ENCODE measurements around the gene PPP1R9B. TPM values are rescaled to one million over a fixed set of nuclear protein-coding genes. Genes with fewer than 3 reads are reported as not detected.

Gene PPP1R9B
- total and polyA plus RNA-seq, 3 donors from 2014 or later = 49.1 to 82.4 (median 81.1) TPM

DNA sequence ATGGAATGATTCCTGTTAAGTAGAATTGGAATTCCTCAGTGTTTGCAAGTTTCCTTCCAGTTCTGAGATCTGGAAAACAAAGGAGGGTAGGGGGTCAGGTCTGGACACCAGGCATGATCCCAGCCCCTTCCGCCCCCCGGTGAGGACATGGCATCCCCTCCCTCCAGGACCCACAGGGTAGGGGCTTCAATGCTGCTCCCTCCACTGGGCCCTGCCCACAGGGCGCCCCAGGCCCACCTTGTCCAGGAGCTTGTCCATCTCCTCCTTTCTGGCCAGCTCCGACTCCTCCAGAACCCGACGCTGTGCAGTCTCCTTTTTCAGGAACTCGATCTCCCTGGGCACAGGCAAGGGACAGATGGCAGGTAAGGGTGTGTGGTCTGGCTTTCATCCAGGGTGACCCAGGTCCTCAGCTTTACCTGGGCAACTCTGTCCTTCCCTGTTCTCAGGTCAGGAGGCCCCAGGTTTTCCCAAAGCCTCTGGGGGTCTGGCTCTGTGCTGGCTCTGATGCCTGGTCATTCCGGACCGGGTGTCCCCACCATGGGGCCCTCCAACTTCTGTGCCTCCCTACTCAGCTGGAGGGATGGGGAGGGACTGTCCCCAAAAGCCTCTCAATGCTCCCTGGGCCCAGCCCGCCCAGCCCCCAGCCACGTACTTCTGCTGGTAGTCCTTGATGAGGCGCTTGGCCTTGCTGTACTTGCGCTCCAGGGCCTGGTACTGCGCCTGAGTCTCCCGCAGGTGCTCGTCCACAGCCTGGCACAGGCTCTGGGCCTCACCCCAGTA is 15.0 kb downstream of the PPP1R9B start:
- intact Hi-C loops (cut with DNase I; ENCODE audit: low total_unique reads) = no loop called here
- Histone ChIP-seq H3K9me3 (no peaks in the 10 kb centered on the region), H3K4me3 (no peak overlapping the region), H3K27me3 (no peaks in the 10 kb centered on the region), H3K4me1 (peaks cover 6% of the 10 kb centered on the region), H3K36me3 (ENCODE audit: low read depth, missing control alignments) (no peaks in the 10 kb centered on the region), H3K27ac (no peak overlapping the region)
- WGBS, 2 donors = 86 to 89% methylated on average over 14 to 16 of the region's 16 CpGs
- no peak for DNase-seq
- no peak for TF ChIP-seq POLR2A (IDR thresholded peaks at IDR 0.05)
- TF ChIP-seq, protein P1, sequence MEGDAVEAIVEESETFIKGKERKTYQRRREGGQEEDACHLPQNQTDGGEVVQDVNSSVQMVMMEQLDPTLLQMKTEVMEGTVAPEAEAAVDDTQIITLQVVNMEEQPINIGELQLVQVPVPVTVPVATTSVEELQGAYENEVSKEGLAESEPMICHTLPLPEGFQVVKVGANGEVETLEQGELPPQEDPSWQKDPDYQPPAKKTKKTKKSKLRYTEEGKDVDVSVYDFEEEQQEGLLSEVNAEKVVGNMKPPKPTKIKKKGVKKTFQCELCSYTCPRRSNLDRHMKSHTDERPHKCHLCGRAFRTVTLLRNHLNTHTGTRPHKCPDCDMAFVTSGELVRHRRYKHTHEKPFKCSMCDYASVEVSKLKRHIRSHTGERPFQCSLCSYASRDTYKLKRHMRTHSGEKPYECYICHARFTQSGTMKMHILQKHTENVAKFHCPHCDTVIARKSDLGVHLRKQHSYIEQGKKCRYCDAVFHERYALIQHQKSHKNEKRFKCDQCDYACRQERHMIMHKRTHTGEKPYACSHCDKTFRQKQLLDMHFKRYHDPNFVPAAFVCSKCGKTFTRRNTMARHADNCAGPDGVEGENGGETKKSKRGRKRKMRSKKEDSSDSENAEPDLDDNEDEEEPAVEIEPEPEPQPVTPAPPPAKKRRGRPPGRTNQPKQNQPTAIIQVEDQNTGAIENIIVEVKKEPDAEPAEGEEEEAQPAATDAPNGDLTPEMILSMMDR (IDR thresholded peaks at IDR 0.05) = no peak

DNA sequence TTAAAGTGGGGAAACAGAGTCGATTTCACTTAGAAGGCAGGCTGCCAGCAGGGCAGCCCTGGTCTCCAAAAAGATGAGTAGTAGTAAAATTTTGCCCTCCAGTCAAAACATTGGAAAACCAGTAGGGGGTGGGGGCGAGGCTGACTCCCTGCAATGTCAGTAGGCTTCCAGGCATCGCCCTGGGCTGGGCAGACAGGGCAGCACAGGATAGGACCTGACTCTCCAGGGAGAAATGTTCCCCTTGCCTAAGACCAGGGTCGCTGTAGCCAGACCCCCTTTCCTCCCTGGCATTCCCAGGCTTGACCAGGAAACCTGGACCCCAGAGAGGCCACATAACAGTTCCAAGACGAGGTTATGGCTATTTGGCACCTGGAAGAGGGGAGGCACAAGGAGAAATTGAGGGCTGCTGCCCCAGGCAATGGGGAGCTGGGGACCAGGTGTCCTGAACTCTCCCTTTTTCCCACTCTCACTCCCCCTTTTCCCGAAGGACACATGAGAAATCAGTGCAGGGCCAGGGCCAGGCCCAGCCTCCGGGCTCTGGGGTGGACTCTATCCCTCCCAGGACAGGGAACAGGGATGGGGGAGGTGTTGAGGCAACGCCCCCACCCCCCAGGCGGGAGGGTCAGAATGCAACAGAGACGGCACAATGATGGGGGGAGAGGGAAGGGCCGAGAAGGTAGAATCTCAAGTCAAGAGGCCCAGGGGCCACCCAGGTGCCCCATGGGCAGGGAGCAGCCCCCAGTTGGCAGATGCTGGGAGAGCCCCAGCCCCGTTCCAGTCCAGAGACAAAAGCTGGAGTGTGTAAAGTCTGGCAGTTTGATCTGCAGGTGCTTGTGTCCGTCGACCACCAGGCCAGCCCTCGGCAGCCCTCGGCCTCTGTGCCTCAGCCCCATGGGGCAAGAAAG is 16.0 kb downstream of the PPP1R9B start:
- Histone ChIP-seq H3K27me3 (no peaks in the 10 kb centered on the region), H3K4me1 (peaks cover 7% of the 10 kb centered on the region), H3K9me3 (no peaks in the 10 kb centered on the region), H3K36me3 (ENCODE audit: low read depth, missing control alignments) (no peaks in the 10 kb centered on the region), H3K4me3 (no peak overlapping the region), H3K27ac (peak overlapping the region in 1 of 2 donors; percentile 19)
- TF ChIP-seq, protein P1 (IDR thresholded peaks at IDR 0.05) = peak in 1 of 3 experiments; percentile 4
- no peak for TF ChIP-seq POLR2A (IDR thresholded peaks at IDR 0.05)
- 64 to 78% methylated on average over 14 to 16 of the region's 16 CpGs for WGBS, 2 donors
- DNase-seq = no peak
- intact Hi-C loops (cut with DNase I; ENCODE audit: low total_unique reads) = no loop called here

DNA sequence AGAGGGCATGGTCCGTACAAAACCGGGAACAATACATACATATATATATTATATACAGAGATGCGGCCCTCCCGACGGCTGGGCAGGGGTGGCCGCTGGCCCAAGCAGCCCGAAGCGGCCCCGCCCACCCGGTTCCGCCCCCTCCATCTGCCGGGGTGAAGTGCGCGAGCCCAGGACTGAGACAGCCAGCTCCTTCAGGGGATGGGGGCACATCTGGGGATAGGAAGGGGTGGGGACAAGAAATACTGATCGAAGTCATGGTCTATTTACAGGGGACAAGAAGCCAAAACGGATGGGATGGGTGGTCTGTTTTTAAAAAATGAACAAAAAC is 16.7 kb downstream of the PPP1R9B start:
- Histone ChIP-seq H3K36me3 (ENCODE audit: low read depth, missing control alignments) (no peaks in the 10 kb centered on the region), H3K27ac (no peak overlapping the region), H3K27me3 (no peaks in the 10 kb centered on the region), H3K4me3 (no peak overlapping the region), H3K4me1 (peaks cover 14% of the 10 kb centered on the region), H3K9me3 (no peaks in the 10 kb centered on the region)
- DNase-seq = no peak
- 44 to 48% methylated on average over 14 to 16 of the region's 16 CpGs for WGBS, 2 donors
- intact Hi-C loops (cut with DNase I; ENCODE audit: low total_unique reads) = no loop called here
- TF ChIP-seq POLR2A (IDR thresholded peaks at IDR 0.05) = no peak
- TF ChIP-seq, protein P1 (IDR thresholded peaks at IDR 0.05) = no peak

DNA sequence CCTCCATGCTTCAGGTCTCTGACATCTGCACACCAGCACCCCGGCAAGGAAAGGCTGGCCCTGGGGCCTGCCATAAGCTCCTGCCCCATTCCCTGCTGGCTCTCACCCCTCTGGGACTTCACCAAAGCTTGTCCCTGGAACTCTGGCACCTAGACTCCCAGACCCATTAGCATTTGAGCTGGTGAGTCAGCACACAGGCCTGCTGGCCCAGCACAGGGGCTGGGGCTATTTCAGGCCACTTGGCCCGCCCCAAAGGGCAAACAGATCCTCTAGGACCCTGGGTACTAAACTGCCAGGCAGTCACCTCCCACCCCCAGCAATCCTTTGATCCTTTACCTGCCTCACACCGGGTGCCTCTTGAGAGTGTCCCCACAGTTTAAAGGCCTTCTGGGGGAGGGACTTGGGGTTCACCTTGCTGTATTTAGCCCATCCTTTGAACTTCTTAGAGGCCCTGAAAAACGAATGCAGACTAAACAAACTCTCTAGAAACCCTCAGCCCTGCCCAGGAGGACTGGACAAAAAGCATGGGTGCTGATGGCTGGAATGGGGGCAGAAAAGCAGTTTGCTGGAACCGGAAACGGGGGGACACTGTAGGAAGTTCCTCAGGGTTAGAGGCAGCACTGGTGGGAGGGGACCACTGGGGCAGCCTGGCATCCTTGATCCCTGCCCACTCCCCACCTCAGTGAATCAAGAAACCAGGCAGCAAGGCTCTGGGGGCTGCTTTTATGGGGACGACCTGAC is 17.3 kb downstream of the PPP1R9B start:
- Histone ChIP-seq H3K4me3 (no peak overlapping the region), H3K36me3 (ENCODE audit: low read depth, missing control alignments) (no peaks in the 10 kb centered on the region), H3K9me3 (no peaks in the 10 kb centered on the region), H3K27ac (peak overlapping the region in 1 of 2 donors; percentile 30), H3K4me1 (peaks cover 16% of the 10 kb centered on the region), H3K27me3 (no peaks in the 10 kb centered on the region)
- 46 to 68% methylated on average over 4 to 7 of the region's 7 CpGs for WGBS, 2 donors
- intact Hi-C loops (cut with DNase I; ENCODE audit: low total_unique reads) = no loop called here
- DNase-seq = no peak
- TF ChIP-seq, protein P1 (IDR thresholded peaks at IDR 0.05) = no peak
- TF ChIP-seq POLR2A (IDR thresholded peaks at IDR 0.05) = no peak
